DMS153 treated with DMSO at 0.1 percent for 48 hours (cell line): Measurements from ENCODE around the gene KRT9.
"Not testable (repeated sequence)": the region's sequence is repeated elsewhere in the genome, so short reads cannot be mapped to it uniquely, and the experiment has no call there.

Experiments used
- DNase-seq: peaks from one replicate; lab custom pipeline; 2025; ENCODE audit not compliant: unreplicated experiment; lab: John Stamatoyannopoulos, UW

Gene KRT9

DNA sequence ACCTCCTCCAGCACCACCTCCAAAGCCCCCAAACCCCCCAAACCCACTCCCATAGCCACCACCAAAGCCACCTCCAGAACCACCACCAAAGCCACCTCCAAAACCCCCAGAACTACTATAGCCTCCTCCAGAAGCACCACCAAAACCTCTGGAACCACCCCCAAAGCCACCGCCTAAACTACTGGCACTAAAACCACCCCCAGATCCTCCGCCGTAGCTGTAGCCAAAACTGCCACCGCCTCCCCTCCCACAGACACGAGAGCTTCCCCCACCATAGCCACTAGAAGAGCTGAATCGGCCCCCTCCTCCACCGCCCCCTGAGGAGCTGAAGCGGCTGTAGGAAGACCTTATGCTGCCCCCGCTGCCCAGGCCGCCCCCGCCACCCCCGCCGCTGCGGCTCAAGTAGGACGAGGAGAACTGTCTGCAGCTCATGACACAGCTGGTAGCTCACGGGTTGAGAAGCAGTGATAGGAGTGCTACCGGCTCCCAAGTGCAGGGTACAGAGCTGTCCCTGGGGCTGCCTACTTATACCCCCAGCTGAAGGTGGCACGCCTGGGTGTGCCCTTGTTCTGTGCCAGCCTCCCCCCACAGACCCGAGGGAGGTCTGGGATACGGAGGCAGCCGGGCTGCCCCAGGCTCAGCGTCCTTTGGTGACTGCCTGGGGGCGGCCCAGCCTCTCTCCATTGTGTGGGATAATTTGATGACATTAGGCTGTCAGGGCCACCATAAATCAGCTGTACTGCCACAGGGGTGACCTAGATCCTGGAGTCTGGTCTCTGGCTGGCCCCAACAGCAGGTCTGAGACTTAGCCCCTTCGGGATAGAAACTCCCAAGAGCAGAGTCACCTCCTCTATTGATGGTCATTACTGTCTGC lies at the start of gene KRT9:
Gene KRT9, minus strand, starts transcription at position 499 of the 874 bp plus-strand sequence. Its CDS starts 67 bp downstream, at position 432.
- DNase-seq = no peak

DNA sequence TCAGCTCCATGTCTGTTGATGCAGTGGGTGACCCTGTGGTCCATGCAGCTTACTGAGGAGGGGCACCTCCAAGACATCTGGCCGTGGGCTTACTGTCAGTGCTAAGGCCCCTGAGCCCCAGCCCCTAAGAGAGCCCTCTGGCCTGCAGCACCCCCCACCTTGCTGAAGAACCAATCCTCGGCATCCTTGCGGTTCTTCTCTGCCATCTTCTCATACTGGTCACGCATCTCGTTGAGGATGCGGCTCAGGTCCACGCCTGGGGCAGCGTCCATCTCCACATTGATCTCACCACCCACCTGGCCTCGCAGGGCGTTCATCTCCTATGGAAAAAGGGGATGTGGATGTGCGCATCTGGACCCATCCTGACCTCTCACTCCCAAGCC lies 49.6 kb upstream of the KRT9 start:
- not testable (repeated sequence) for DNase-seq

DNA sequence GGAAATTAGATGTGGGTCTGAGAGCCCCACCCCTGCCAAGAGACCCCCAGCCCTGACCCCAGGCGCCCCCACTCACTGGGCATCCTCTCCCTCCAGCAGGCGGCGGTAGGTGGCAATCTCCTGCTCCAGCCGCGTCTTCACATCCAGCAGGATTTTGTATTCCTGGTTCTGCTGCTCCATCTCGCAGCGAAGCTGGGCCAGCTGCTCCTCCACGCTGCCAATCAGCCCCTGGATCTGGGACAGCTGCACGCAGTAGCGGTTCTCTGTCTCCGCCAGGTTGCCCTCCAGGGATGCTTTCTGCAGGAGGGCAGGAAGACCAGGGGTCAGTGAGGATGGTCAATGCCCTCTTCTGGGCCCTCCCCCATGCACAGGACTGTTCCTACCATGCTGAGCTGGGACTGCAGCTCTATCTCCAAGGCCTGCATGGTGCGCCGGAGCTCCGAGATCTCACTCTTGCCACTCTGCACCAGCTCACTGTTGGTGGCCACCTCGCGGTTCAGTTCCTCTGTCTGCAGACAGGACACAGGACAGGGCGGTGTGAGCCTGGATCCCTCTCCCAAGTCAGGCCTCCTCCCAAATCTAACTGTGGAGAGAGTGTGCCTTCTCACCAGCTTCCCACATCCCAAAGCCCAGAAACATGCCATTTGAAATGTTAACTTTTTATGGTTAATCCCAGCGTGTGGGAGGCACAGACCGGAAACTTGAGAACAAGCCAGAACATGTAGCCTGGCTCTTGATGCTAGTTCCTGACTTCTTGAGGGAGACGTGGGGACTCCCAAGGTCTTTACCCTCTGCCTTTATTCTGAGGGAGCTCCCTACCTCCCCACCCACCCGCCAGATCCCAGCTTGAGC lies 49.0 kb upstream of the KRT9 start:
- DNase-seq = no peak

- not testable (repeated sequence) for DNase-seq
Observed at GRCh38 chr17:41619927-41620582, 48.2 kb upstream of the KRT9 start.

GRCh38 chr17:41619036-41619926 lies 47.4 kb upstream of the KRT9 start:
- DNase-seq = no peak

DNA sequence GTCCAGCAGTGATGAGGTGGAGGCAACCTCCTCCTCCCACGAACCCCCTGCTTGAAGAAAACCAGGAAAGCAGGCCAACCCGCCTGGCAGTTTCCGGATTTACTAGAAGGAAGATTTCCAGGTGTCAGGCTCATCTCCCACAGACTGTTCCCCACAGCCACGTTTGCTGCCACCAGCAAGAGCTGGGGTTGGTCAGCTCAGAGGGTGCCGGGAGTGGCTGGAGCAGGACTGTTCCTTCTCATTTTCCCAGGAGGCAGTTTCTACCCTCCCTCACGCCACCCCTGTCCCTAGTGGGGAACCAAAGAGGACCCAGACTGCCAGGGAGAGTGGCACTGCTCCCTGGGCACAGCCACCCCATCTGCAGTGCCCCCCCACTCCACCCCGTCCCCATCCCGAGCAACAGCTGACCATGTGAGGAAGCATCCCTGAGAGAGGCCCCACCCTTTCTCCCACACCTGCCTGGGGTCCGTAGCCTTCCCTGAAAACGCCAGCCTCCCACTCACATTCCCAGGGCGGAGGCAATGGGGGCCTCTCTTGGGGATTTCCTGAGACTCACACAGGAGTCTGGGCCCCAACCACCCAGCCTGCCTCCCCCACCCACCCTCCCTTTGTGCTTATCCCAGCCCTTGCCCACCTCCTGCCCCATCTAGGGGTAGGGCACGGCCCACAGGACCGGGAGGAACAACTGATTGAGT lies 46.6 kb upstream of the KRT9 start:
- DNase-seq = no peak

DNA sequence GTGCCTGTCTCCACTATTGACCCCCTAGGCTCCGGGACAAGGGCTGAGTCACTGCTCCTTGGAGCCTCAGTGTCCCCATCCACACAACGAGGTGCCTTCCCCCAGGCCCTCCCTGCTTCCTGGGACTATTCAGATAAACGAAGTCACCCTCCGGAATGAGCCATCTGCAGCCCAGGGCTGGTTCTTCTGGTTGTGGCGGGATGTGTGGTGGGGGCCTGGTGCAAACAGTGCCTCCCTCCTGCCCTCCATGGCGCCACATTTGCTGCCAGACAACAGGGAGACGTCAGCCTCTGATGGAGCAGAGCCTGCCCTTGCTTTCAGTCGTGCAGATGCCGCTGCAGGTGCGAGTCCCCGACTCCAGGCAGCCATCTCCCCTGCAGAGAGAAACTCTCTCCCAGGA lies 45.8 kb upstream of the KRT9 start:
- no peak for DNase-seq

GRCh38 chr17:41617136-41617535 lies 45.3 kb upstream of the KRT9 start:
- DNase-seq = no peak

DNA sequence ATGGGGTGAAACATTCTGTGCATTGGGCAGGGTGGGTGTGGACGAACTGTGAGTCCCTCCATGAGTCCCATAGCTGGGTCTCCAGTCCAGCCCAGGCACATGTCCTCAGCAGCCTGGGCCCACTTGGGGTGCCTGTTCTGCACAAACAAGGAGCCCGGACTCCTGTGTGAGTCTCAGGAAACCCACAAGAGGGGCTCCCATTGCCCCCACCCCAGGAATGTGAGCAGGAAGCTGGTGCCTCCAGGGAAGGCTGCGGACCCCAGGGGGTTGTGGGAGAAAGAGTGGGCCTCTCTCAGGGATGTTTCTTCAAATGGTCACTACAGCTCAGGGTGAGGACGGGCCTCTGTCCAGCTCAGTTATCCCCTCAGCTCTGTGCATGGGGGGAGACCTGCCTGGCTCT lies 44.6 kb upstream of the KRT9 start:
- not testable (repeated sequence) for DNase-seq

- DNase-seq = no peak
Observed at GRCh38 chr17:41615454-41615853, 43.6 kb upstream of the KRT9 start.

GRCh38 chr17:41614767-41615166 lies 42.9 kb upstream of the KRT9 start:
- DNase-seq = not testable (repeated sequence)

GRCh38 chr17:41614098-41614497 lies 42.2 kb upstream of the KRT9 start:
- DNase-seq = no peak

- DNase-seq = no peak
Observed at GRCh38 chr17:41613277-41614082, 41.6 kb upstream of the KRT9 start.

DNA sequence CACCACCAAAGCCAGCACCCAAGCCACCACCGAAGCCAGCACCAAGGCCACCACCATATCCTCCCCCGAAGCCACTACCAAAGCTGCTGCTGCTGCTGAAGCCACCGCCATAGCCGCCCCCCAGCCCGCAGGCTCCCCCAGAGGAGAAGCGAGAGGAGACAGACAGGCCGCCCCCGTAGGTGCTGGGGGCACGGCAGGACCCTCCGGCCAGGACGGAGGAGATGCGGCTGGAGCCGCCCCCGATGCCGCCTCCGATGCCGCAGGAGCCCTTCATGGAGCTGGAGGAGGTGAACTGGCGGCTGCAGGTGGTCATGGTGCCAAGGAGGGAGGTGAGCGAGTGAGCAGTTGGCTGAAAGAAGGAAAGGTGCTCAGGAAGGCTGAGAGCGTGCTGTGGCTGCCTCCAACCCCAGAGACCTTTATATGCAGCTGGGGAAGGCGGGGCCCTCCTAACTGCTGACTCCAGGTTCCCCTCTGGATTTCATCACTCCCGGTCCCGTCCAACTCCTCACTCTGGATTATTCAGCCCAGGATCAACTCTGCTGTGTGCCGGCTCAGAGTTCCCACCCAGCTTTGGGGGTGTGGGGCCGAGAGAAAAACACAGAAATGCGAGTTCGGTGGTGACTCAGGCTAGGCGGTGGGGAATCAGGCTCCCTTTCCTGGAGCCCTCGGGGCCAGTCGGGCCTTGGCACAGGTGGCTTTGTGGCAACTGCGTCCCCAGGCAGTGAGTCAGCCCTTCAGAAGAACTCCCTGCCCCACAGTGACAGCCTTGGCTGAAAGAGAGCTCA lies 40.7 kb upstream of the KRT9 start, which contains the start of gene KRT16:
Gene KRT16, minus strand, starts transcription at position 392 of the 785 bp plus-strand sequence. Its CDS starts 79 bp downstream, at position 313.
- DNase-seq = not testable (repeated sequence)

DNA sequence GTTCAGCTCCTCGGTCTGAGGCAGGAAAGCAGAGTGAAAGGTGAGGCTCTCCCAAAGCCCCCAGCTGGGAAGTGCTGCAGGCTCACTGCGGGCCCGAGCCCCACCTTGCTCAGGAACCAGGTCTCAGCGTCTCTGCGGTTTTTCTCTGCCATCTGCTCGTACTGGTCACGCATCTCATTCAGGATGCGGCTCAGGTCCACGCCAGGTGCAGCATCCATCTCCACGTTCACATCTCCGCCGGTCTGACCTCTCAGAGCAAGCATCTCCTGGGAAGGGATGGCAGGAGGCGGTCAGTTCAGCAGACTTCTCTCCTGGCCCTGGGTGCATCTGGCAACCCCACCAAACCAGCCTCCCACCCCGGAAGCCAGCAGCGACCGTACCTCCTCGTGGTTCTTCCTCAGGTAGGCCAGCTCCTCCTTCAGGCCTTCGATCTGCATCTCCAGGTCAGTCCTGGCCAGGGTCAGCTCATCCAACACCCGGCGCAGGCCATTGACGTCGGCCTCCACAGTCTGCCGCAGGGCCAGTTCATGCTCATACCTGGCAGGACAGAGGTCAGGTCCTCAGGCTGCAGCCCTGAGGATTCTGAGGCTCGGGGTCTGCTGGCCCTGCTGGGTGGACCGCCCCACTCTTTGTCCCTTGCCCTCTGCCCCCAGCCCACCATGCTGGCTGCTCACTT lies 39.2 kb upstream of the KRT9 start:
- no peak for DNase-seq

DNA sequence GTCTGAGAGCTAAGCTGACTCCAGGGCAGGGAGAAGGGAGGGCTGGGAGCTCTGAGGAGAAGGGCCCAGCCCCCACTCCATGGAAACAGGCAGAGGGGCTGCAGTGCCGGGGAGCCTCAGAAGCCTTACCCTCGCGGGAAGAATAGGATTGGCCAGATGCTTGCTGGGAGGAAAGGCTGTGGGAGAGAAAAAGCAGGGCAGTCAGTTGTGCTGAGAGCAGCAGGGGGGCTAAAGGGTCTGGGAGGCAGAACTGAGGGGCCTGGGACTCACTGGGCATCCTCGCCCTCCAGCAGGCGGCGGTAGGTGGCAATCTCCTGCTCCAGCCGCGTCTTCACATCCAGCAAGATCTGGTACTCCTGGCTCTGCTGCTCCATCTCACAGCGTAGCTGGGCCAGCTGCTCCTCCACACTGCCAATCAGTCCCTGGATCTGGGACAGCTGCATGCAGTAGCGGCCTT lies 38.2 kb upstream of the KRT9 start:
- DNase-seq = not testable (repeated sequence)

DNA sequence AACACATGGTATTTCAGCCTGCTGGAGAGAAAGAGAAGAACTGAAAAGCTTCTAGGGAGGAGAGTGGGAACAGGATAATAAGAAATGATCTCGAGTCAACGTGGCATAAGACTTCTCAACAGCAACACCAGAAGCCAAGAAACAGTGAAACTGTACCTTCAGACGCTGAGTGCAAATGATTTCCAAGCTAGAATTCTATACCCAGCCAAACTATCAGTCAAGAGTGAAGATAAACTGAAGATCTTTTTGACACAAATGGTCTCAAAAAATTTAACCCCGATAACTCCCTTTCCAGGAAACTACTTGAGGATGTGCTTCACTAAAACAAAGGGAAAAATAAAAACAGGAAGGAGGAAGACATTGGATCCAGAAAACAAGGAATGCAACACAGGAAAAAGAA lies 35.1 kb upstream of the KRT9 start:
- DNase-seq = not testable (repeated sequence)
